GM23338 (cell line): ENCODE data around the gene PIGU. TPM values are rescaled to one million over a fixed set of nuclear protein-coding genes. Genes with fewer than 3 reads are reported as not detected.

Experiments used
- ATAC-seq: fragments of 200-7000 bp; cut with Tn5 transposase; 3 replicates; pipeline ENCODE4 v1.9.1; 2020
- DNase-seq: peaks from one replicate; pipeline ENCODE4 v3.0.0-alpha.2; 2015; ENCODE audit warnings: low spot score
- H2AFZ ChIP-seq: fragments of 200-600 bp; sonication (generic); 2 replicates; pipeline ENCODE4 v1.8.0; 2016; ENCODE audit warnings: antibody characterized with exemption, mild to moderate bottlenecking, moderate library complexity
- H3F3A ChIP-seq: fragments of 200-600 bp; sonication (generic); replicated peaks from 2 replicates; pipeline ENCODE4 v1.8.0; 2017; ENCODE audit warnings: antibody characterized with exemption, mixed run types, low read depth
- H3K27ac ChIP-seq: fragments of 200-600 bp; sonication (generic); 2 replicates; pipeline ENCODE4 v1.6.1; 2016; ENCODE audit warnings: low read depth
- H3K27me3 ChIP-seq: fragments of 200-600 bp; sonication (generic); 2 replicates; pipeline ENCODE4 v1.8.0; 2016; ENCODE audit warnings: mild to moderate bottlenecking, mixed run types, moderate library complexity; ENCODE audit not compliant: insufficient read depth
- H3K36me3 ChIP-seq: fragments of 200-600 bp; sonication (generic); 2 replicates; pipeline ENCODE4 v1.8.0; 2016; ENCODE audit warnings: mild to moderate bottlenecking; ENCODE audit not compliant: insufficient read depth
- H3K4me1 ChIP-seq: fragments of 200-600 bp; sonication (generic); 2 replicates; pipeline ENCODE4 v1.8.0; 2016; ENCODE audit warnings: mild to moderate bottlenecking, moderate library complexity; ENCODE audit not compliant: insufficient read depth
- H3K4me2 ChIP-seq: fragments of 200-600 bp; sonication (generic); 2 replicates; pipeline ENCODE4 v1.7.1; 2017; ENCODE audit warnings: mixed run types
- H3K4me3 ChIP-seq: fragments of 200-600 bp; sonication (generic); 2 replicates; pipeline ENCODE4 v1.6.1; 2016; ENCODE audit warnings: mixed run types
- H3K79me2 ChIP-seq: fragments of 200-600 bp; sonication (generic); replicated peaks from 2 replicates; pipeline ENCODE4 v1.8.0; 2017; ENCODE audit warnings: mild to moderate bottlenecking; ENCODE audit not compliant: insufficient read depth
- H3K9me2 ChIP-seq: fragments of 200-600 bp; sonication (generic); 2 replicates; pipeline ENCODE4 v1.8.0; 2017; ENCODE audit not compliant: insufficient read depth
- H4K20me1 ChIP-seq: fragments of 200-600 bp; sonication (generic); replicated peaks from 2 replicates; pipeline ENCODE4 v1.8.0; 2017; ENCODE audit warnings: mild to moderate bottlenecking; ENCODE audit not compliant: insufficient read depth
- H3K27ac Mint-ChIP-seq: 2 replicates; pipeline ENCODE4 v1.8.0; 2020; ENCODE audit warnings: inconsistent platforms, mild to moderate bottlenecking, moderate library complexity, mixed read lengths
- H3K27me3 Mint-ChIP-seq: 3 replicates; pipeline ENCODE4 v1.8.0; 2022; ENCODE audit warnings: low read depth, mild to moderate bottlenecking, moderate library complexity, mixed read lengths, inconsistent platforms; ENCODE audit not compliant: insufficient read depth, poor library complexity
- H3K36me3 Mint-ChIP-seq: 3 replicates; pipeline ENCODE4 v1.8.0; 2021; ENCODE audit warnings: low read depth, mild to moderate bottlenecking, inconsistent platforms, moderate library complexity, mixed read lengths
- H3K4me1 Mint-ChIP-seq: 3 replicates; pipeline ENCODE4 v1.8.0; 2020; ENCODE audit warnings: mild to moderate bottlenecking, inconsistent platforms, mixed read lengths
- H3K4me3 Mint-ChIP-seq: 3 replicates; pipeline ENCODE4 v1.8.0; 2021; ENCODE audit warnings: moderate library complexity, mild to moderate bottlenecking, inconsistent platforms, mixed read lengths
- H3K9me3 Mint-ChIP-seq: 3 replicates; pipeline ENCODE4 v1.8.0; 2020; ENCODE audit warnings: moderate library complexity, mild to moderate bottlenecking, inconsistent platforms, mixed read lengths
- EZH2 ChIP-seq: fragments of 200-600 bp; sonication (generic); IDR thresholded peaks from one replicate; pipeline ENCODE4 v1.8.0; 2017; ENCODE audit warnings: antibody characterized with exemption, mild to moderate bottlenecking, low read depth; ENCODE audit not compliant: unreplicated experiment
- STAT1 ChIP-seq: IDR thresholded peaks from one replicate; pipeline ENCODE4 v1.6.1; 2016; ENCODE audit warnings: antibody characterized with exemption; ENCODE audit not compliant: unreplicated experiment
- ZNF331 ChIP-seq: fragments of 250-450 bp; sonication (Bioruptor Pico); IDR thresholded peaks from 2 replicates; pipeline ENCODE4 v1.5.0; 2020; ENCODE audit warnings: low read depth, mild to moderate bottlenecking, moderate library complexity
- polyA plus RNA-seq: library from polyadenylated mRNA; unstranded; fragments of >200 nt; fragmentation: Nextera tagmentation; extraction: Ambion mirVana; gene quantifications from 2 replicates; pipeline ENCODE4 v1.2.1, GENCODE V29; 2016
- total RNA-seq: library from RNA; depleted of rRNA; stranded (reverse); fragments of >200 nt; shearing (Covaris generic); gene quantifications from 2 replicates; pipeline ENCODE4 v1.2.3, GENCODE V29; 2014
- TF ChIP-seq, protein P1 (sequence below): IDR thresholded peaks from 2 replicates; pipeline ENCODE4 v1.6.1; 2016; ENCODE audit warnings: antibody characterized with exemption
- TF ChIP-seq, protein P2 (sequence below): fragments of 250-450 bp; sonication (Bioruptor Pico); IDR thresholded peaks from 2 replicates; pipeline ENCODE4 v1.5.0; 2020; ENCODE audit warnings: mild to moderate bottlenecking, moderate library complexity

PIGU gene
- total and polyA plus RNA-seq, 2 experiments from 2014 or later, result 24.3 to 28.9 TPM

DNA sequence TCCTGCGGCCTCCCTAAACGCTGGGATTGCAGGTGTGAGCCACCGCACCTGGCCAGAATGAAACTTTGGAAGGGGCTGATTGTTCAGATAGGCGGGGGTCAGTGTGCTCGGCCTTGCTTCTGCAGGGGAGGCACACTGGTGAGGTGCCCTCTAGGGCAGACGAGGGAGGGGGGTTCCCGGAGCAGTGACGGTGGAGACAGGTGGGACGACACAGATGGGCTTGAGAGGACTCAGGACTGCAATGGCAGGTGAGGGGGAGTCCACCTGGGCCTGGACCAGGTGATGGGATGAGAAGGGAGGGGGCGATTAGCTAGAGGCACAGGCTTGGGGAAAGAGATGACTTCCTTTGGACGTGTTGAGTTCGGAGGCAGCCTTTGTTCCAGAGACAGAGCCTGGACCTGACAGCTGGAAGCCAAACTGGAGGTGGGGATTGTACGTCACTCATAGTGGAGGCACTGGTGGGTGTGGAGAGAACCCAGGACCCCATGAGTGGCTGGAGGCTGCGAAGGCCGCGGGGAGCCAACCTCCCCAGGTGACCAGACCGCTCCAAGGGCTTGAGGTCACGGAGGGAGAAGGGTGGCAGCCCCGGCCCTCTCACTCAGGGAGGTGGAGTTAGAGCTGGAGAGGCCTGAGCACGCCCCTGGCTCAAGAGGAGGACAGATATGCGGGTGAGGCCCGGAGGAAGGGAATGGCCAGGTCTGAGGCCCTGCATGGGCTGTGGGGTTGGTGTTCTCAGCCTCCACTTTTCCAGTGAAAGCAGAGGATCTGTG, 128.9 kb downstream of the PIGU start:
- H3K79me2 ChIP-seq, result no peaks in the 10 kb centered on the region
- peaks cover 26% of the 10 kb centered on the region for H3K4me1 Mint-ChIP-seq
- peaks cover 21% of the 10 kb centered on the region for H3K27me3 Mint-ChIP-seq
- TF ChIP-seq, protein P1, sequence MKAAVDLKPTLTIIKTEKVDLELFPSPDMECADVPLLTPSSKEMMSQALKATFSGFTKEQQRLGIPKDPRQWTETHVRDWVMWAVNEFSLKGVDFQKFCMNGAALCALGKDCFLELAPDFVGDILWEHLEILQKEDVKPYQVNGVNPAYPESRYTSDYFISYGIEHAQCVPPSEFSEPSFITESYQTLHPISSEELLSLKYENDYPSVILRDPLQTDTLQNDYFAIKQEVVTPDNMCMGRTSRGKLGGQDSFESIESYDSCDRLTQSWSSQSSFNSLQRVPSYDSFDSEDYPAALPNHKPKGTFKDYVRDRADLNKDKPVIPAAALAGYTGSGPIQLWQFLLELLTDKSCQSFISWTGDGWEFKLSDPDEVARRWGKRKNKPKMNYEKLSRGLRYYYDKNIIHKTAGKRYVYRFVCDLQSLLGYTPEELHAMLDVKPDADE, result no peak
- TF ChIP-seq STAT1 (no peak), EZH2 (no peak), ZNF331 (CRISPR knock-in tag) (no peak)
- TF ChIP-seq, protein P2, sequence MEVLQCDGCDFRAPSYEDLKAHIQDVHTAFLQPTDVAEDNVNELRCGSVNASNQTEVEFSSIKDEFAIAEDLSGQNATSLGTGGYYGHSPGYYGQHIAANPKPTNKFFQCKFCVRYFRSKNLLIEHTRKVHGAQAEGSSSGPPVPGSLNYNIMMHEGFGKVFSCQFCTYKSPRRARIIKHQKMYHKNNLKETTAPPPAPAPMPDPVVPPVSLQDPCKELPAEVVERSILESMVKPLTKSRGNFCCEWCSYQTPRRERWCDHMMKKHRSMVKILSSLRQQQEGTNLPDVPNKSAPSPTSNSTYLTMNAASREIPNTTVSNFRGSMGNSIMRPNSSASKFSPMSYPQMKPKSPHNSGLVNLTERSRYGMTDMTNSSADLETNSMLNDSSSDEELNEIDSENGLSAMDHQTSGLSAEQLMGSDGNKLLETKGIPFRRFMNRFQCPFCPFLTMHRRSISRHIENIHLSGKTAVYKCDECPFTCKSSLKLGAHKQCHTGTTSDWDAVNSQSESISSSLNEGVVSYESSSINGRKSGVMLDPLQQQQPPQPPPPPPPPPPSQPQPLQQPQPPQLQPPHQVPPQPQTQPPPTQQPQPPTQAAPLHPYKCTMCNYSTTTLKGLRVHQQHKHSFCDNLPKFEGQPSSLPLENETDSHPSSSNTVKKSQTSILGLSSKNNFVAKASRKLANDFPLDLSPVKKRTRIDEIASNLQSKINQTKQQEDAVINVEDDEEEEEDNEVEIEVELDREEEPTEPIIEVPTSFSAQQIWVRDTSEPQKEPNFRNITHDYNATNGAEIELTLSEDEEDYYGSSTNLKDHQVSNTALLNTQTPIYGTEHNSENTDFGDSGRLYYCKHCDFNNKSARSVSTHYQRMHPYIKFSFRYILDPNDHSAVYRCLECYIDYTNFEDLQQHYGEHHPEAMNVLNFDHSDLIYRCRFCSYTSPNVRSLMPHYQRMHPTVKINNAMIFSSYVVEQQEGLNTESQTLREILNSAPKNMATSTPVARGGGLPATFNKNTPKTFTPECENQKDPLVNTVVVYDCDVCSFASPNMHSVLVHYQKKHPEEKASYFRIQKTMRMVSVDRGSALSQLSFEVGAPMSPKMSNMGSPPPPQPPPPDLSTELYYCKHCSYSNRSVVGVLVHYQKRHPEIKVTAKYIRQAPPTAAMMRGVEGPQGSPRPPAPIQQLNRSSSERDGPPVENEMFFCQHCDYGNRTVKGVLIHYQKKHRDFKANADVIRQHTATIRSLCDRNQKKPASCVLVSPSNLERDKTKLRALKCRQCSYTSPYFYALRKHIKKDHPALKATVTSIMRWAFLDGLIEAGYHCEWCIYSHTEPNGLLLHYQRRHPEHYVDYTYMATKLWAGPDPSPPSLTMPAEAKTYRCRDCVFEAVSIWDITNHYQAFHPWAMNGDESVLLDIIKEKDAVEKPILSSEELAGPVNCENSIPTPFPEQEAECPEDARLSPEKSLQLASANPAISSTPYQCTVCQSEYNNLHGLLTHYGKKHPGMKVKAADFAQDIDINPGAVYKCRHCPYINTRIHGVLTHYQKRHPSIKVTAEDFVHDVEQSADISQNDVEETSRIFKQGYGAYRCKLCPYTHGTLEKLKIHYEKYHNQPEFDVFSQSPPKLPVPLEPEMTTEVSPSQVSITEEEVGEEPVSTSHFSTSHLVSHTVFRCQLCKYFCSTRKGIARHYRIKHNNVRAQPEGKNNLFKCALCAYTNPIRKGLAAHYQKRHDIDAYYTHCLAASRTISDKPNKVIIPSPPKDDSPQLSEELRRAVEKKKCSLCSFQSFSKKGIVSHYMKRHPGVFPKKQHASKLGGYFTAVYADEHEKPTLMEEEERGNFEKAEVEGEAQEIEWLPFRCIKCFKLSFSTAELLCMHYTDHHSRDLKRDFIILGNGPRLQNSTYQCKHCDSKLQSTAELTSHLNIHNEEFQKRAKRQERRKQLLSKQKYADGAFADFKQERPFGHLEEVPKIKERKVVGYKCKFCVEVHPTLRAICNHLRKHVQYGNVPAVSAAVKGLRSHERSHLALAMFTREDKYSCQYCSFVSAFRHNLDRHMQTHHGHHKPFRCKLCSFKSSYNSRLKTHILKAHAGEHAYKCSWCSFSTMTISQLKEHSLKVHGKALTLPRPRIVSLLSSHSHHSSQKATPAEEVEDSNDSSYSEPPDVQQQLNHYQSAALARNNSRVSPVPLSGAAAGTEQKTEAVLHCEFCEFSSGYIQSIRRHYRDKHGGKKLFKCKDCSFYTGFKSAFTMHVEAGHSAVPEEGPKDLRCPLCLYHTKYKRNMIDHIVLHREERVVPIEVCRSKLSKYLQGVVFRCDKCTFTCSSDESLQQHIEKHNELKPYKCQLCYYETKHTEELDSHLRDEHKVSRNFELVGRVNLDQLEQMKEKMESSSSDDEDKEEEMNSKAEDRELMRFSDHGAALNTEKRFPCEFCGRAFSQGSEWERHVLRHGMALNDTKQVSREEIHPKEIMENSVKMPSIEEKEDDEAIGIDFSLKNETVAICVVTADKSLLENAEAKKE (CRISPR knock-in tag), result no peak
- no peak overlapping the region for H3K4me2 ChIP-seq
- H4K20me1 ChIP-seq, result no peaks in the 10 kb centered on the region
- H3K27ac ChIP-seq, result no peak overlapping the region
- no peak overlapping the region for H2AFZ ChIP-seq
- H3K4me1 ChIP-seq, result peaks cover 3% of the 10 kb centered on the region; the same call in 1 of the 2 replicates
- no peaks in the 10 kb centered on the region for H3K9me2 ChIP-seq
- H3K4me3 Mint-ChIP-seq, result no peak overlapping the region
- 0 out of 3 replicates have a peak, but pooled peaks cover 3% of the 10 kb centered on the region for H3K9me3 Mint-ChIP-seq
- ATAC-seq (no peak), DNase-seq (no peak)
- H3K27ac Mint-ChIP-seq, result no peak overlapping the region
- no peaks in the 10 kb centered on the region for H3K36me3 Mint-ChIP-seq
- H3K4me3 ChIP-seq, result no peak overlapping the region
- H3K27me3 ChIP-seq, result peaks cover 5% of the 10 kb centered on the region; the same call in 1 of the 2 replicates
- H3F3A ChIP-seq, result no peaks in the 10 kb centered on the region
- H3K36me3 ChIP-seq, result no peaks in the 10 kb centered on the region
